GM19463 (cell line): ENCODE results near the gene ACSM3.
A peak's percentile ranks its signal among the peaks of the same experiment; 100 is the strongest.
"Not testable (repeated sequence)": the region's sequence is repeated elsewhere in the genome, so short reads cannot be mapped to it uniquely, and the experiment has no call there.

Experiments used
- ATAC-seq: cut with Tn5 transposase; IDR thresholded peaks from one replicate; pipeline ENCODE4 v1.9.1; 2021; ENCODE audit warnings: mild to moderate bottlenecking, moderate library complexity; ENCODE audit not compliant: unreplicated experiment

Gene ACSM3

DNA sequence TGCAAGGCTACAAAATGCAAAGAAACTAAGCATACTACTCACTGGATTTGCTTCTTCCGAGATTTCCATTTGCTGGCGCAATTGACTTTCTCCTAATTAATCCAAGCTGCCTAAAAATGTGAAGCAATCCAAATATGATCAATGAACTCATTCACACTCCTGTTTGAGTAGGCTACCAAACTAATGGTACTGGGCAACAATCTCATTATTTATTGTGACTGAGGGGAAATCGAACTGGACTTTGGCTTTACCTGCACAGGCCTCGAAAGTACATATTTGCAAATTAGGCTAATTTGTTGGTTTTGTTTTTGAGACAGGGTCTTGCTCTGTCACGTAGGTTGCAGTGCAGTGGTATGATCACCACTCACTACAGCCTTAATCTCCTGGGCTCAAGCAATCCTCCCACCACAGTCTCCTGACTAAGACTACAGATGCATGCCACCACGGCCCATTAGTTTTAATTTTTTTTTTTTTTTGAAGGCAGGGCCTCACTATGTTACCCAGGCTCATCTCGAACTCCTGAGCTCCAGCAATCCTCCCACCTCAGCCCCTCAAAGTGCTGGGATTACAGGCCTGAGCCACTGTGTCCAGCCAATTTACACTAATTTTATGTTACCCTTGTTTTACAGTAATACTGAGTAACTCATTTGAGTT, 39.9 kb downstream of the ACSM3 start:
- no peak for ATAC-seq

DNA sequence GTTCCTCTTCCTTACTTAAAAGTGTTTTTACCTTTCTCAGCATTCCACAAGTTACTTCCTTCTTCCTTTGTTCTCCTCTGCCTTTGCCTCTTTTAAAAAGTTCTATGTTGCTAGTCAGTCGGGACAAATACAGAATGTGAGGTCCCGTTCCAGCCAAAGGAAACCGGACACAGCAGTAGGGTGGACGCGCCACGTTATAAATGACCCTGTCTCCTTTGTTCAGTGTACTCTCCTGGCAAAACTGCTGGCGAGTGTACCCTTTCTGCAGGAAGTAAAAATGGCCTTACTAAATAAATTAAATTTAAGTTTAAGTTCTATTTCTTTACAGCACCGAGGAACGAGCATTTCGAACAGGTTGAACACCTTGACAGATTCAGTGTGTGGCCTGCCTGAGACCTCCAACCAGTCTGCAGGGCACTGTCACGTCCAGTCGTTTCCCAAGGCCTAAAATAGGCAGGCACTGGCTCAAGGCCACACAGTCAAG, 41.9 kb downstream of the ACSM3 start:
- ATAC-seq, result not testable (repeated sequence)

DNA sequence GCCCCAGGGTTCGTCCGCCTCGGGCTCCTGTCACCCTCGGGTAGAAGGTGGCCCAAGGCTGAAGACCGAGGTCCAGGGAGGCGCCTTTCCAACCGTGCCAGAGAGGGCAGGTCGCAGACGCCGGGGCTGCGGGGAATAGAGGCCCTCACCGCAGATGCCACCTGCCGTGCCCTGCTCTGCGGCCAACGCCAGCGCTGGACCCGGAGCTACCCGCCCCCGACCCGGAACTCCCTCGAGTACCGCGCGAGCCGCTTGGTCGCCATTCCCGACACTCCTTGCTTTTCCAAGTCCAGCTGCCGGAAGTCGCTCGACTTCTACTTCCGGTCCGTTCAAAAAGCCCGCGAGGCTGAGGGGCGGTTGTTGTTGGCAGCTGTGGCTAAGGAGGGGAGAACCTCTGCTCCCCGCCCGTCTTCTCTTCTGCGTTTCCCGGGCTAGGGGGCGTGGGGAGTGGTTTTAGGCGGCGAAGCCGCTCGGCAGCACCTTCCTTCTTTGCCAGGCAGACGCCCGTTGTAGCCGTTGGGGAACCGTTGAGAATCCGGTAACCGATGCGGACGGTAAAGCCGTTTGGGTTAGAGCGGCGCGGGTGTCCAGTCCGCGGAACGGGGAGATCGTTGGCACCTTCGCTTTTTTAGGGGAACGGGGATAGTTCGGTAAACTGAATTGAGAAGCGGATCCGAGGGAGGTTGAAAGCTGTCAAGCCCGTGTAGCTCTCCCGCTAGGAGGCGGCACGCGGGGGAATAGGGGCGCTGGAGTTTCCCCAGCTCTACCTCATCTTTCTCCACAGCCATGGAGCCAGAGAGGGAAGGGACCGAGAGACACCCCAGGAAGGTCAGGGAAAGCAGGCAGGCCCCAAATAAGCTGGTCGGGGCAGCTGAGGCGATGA, 42.6 kb downstream of the ACSM3 start, which contains the start of the genes ERI2 and REXO5:
ERI2 (minus strand) TSS at position 305 of the 883 bp plus-strand sequence; CDS start at position 263, 42 bp downstream.
REXO5 (plus strand) TSS at position 360 of the 883 bp plus-strand sequence; CDS start at position 787, 427 bp downstream.
- ATAC-seq, result peak; percentile 85

DNA sequence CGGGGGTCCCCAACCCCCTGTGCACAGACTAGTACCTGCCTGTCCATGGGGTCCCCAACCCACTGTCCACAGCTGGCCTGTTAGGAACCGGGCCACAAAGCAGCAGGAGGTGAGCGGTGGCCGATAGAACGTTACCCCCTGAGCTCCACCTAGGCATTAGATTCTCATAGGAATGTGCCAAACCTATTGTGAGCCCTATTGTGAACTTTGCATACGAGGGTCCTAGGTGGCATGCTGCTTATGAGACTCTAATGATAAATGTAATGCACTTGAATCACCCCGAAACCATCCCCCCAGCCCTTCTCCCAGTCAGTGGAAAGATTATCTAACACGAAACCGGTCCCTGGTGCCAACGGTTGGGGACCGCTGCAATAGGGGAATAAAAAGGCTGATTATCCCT, 44.0 kb downstream of the ACSM3 start:
- ATAC-seq, result no peak

DNA sequence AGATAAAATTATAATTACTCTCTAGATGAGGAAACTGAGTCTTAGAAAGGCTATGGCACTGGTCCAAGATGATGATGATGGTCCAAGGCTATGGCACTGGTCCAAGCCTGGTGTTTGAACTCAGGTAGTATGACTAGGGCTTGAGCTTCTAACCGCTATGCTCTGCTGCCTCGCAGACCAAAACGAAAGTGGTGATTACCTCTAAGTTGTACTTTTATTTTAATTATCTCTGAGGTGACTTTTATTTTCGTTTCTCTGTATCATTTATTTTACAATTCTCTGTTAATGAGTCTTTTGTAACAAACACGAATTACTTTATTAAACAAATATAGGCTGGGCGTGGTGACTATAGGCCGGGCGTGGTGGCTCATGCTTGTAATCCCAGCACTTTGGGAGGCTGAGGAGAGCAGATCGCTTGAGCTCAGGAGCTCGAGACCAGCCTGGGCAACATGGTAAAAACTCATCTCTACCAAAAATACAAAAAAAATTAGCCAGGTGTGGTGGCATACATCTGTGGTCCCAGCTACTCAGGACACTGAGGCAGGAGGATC, 48.1 kb downstream of the ACSM3 start:
- ATAC-seq, result no peak

GRCh38 chr16:20812510-20812909, 48.7 kb downstream of the ACSM3 start:
- ATAC-seq, result no peak

GRCh38 chr16:20814784-20815183, 51.0 kb downstream of the ACSM3 start:
- ATAC-seq, result peak; percentile 36

DNA sequence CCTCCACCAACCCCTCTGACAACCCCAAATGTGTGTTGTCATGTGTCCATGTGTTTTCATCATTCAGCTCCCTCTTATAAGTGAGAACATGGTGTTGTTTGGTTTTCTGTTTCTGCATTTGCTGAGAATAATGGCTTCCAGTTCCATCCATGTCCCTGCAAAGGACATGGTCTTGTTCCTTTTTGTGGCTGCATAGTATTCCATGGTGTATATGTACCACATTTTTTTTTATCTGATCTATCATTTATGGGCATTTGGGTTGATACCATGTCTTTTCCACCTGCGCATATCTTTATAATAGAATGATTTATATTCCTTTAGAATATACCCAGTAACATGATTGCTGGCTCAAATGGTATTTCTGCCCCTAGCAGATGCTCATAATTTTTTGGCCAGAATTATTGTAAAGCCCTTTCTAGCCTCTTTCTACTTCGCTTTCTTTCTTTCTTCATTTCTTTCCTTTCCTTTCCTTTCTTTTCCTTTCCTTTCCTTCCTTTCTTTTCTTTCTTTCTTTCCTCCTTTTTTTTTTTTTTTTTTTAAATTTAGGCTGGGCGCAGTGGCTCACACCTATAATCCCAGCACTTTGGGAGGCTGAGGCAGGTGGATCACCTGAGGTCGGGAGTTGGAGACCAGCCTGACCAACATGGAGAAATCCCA, 55.2 kb downstream of the ACSM3 start:
- no peak for ATAC-seq

GRCh38 chr16:20821682-20822081, 57.9 kb downstream of the ACSM3 start:
- no peak for ATAC-seq

DNA sequence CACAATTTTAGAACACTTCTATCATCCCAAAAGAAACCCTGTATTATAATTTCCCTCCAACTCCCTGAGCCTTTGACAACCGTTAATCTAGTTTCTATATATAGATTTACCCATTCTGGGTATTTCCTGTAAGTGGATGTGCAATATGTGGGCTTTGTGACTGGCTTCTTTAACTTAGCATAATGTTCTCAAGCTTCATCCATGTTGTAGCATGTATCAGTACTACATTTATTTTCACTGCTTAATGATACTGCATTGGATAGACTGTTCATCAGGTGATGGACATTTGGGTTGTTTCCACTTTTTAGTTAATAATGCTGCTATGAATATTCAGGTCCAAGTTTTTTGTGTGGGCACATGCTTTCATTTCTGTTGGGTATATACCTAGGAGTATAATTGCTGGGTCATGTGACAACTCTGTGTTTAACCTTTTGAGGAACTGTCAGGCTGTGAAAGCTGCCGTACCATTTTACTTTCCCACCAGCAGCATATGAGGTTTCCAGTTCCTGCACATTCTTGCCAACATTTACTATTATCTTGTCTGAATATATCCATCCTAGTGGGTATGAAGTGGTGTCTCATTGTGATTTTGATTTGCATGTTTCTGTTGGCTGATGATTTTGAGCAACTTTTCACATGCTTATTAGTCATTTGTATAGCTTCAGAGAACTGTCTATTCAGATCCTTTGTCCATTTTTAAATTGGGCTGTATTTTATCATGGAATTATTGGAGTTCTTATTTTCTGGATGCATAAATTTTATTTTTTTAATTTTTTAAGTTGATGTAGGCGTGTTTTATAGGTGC, 58.9 kb downstream of the ACSM3 start:
- no peak for ATAC-seq

- no peak for ATAC-seq
Observed at GRCh38 chr16:20826039-20826566, 62.3 kb downstream of the ACSM3 start.

DNA sequence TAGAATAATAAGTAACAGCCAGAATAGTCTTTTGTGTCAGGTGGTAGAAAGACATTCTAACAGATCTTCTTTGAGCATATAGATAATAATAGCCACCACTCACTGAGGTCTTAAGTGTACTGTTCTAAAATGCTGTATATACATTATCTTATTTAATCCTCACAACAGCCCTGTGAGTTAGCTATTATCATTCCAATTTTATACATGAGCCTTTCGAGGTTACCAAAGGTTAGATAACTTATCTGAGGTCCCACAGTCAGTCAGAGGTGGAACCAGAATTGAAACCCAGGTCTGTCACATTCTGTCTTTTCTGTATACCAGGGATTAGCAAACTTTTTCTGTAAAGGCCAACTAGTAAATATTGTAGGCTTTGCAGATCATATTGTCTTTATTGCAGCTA, 65.7 kb downstream of the ACSM3 start:
- ATAC-seq, result no peak

GRCh38 chr16:20830372-20830771, 66.6 kb downstream of the ACSM3 start:
- ATAC-seq, result no peak

DNA sequence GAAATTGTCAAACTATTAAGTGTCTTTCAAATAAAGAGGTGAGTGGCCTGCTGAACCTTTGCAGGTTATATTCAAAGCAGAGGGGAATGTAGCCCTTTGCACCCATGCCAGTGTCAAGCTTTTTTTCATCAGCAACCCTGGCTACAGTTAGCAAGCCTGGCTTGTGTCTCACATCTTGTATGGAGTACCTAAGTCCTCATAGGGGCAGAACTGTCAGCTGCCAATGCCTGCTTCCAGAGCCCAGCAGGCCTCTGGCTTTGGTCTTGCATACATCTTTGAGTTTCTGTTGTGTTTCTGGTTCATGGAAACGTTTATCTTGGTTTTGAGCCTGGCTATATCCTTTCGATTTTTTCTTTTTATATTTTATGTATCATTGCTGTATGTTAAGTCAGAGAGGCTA, 69.3 kb downstream of the ACSM3 start:
- ATAC-seq, result no peak

GRCh38 chr16:20838240-20838639, 74.4 kb downstream of the ACSM3 start:
- ATAC-seq, result no peak

DNA sequence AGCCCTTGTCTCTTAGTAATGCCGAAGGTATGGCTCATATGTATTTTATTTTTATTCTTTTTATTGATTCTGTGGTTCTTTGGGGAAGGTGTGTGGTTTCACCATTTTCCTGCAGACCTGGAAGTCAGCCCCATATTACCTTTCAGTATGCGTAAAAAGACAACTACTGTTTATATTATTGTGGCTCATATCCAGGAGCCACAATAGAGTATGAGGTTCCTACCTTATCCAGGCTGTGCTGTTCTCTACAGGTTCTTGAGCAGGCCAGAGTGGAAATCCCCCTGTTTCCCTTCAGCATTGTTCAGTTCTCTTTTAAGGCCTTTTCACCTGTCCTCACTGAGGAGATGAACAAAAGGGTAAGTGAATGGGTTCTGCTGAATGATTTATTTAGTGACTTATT, 75.7 kb downstream of the ACSM3 start:
- ATAC-seq, result no peak

DNA sequence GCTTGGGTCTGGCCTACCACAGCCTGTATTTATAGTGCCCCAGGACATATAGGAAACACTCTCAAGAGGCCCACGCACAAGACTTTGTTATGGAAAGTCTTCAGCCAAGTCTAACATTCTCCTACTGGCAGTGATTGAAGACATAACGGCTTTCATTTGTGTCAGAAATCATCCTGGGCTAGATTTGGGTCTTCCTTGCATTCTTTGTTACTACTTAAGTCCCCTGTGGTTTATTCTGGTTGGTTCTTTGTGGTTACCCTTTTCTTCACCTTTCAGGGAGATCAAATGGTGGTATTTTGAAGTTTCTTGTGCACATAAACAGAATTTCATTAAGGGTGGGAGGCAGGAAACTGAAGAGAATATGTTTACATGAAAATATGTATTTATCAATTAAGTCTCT, 80.2 kb downstream of the ACSM3 start:
- no peak for ATAC-seq

DNA sequence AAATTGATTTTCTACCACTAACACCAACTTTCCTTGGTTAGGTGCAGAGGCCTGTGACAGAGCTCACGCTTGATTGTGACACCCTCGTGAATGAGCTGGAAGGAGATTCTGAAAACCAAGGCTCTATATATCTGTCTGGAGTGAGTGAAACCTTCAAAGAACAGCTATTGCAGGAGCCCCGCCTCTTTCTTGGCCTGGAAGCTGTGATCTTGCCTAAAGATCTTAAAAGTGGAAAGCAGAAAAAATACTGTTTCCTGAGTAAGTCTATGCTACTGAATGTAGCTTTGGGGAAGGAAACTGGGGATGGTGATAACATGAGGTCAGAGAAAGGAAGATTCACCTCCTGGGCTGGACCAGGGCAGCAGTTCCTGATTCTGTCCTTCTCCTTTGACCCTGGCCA, 80.8 kb downstream of the ACSM3 start:
- no peak for ATAC-seq

- no peak for ATAC-seq
Observed at GRCh38 chr16:20846030-20846429, 82.2 kb downstream of the ACSM3 start.

DNA sequence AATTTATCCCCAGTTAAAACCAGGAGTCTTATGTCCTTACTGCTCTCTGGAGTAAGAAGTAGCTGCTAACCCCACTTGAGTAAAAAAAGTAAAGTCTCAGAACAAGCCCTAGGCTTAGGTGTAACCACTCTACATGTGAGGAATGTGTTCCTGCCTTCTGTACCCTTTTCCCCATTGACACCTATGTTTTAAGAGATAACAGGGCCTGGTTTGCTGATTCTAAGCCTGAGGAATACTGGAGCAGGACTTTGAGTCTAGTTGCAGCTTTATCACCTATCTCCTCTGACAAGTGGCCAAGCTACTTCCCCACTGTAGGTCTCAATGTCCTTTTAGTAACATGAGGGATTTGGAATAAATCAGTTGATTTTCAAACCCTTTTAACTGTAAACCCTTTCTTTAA, 82.7 kb downstream of the ACSM3 start:
- no peak for ATAC-seq
